GM12875 (cell line): ENCODE measurements around the gene CXorf38.

ENCODE experiments used
- H3K4me3 ChIP-seq: one replicate; pipeline ENCODE4 v1.5.1; 2011; ENCODE audit warnings: low read depth, low read length, control low read depth
- TF ChIP-seq, protein P1 (sequence below): IDR thresholded peaks from 2 replicates; pipeline ENCODE4 v1.5.1; 2011; ENCODE audit warnings: low read depth, mild to moderate bottlenecking, control low read depth, inconsistent platforms, low read length, moderate library complexity, borderline replicate concordance; ENCODE audit not compliant: insufficient read depth

The CXorf38 gene, protein sequence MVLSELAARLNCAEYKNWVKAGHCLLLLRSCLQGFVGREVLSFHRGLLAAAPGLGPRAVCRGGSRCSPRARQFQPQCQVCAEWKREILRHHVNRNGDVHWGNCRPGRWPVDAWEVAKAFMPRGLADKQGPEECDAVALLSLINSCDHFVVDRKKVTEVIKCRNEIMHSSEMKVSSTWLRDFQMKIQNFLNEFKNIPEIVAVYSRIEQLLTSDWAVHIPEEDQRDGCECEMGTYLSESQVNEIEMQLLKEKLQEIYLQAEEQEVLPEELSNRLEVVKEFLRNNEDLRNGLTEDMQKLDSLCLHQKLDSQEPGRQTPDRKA

GRCh38 chrX:40647307-40648197, at the start of gene CXorf38:
Gene CXorf38 (minus strand): TSS chrX:40647561. CDS start chrX:40647520, 41 bp downstream.
- H3K4me3 ChIP-seq = peak within 1 kb of the TSS; percentile 92
- TF ChIP-seq, protein P1, sequence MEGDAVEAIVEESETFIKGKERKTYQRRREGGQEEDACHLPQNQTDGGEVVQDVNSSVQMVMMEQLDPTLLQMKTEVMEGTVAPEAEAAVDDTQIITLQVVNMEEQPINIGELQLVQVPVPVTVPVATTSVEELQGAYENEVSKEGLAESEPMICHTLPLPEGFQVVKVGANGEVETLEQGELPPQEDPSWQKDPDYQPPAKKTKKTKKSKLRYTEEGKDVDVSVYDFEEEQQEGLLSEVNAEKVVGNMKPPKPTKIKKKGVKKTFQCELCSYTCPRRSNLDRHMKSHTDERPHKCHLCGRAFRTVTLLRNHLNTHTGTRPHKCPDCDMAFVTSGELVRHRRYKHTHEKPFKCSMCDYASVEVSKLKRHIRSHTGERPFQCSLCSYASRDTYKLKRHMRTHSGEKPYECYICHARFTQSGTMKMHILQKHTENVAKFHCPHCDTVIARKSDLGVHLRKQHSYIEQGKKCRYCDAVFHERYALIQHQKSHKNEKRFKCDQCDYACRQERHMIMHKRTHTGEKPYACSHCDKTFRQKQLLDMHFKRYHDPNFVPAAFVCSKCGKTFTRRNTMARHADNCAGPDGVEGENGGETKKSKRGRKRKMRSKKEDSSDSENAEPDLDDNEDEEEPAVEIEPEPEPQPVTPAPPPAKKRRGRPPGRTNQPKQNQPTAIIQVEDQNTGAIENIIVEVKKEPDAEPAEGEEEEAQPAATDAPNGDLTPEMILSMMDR = no peak

DNA sequence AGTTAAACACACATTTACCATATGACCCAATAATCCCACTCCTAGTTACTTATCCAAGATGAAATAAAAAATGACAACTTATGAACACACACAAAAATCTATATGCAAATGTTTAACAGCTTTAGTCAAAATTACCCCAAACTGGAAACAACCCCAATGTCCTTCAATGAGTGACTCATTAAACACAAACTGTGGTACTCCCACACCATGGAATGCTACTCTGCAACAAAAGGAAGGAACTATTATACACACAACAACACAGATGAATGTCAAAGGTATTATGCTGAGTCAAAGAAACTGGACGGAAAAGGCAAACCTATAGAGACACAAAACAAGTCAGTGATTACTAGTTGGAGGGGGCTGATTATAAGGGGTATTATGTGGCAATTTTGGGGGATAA, 47.4 kb upstream of the CXorf38 start:
- TF ChIP-seq, protein P1 = no peak
- H3K4me3 ChIP-seq = no peak overlapping the region

DNA sequence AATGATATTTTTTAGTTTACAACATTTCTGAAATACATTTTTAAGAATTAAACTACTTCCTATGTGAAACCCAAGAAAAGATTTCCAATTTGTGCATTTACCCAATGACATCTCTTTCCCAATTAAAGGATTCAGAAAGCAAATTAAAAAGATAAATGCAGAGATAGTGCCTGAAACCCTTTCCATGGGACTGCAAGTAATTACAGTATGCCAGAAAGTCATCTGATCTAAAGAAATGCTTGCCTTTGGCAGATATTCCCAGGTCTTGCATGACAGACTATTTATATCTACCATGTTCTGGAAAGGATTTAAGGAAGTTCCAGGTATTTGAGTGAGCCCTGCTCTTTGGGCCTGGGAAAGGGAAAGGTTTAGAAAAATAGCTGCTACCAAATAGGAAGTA, 41.6 kb upstream of the CXorf38 start:
- H3K4me3 ChIP-seq = no peak overlapping the region
- TF ChIP-seq, protein P1 = no peak

DNA sequence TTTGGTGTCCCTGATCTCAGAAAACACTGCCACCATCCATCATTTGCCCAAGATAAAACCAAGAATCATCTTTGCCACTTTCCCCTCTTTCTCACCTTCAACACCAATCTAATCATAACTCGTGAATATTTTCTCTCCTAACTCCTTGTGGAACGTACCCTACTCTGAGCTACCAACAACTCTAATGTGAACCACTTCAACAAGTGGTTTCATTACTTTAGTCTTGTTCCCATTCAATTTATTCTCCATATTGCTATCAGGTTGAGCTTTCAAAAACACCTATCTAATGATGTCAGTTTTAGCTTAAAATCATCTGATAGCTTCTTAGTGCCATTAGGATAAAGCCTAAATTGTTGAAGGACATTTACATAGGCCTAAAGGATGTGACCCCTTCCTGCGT, 39.8 kb upstream of the CXorf38 start:
- H3K4me3 ChIP-seq = no peak overlapping the region
- TF ChIP-seq, protein P1 = no peak

- TF ChIP-seq, protein P1 = no peak
These were observed 38.1 kb upstream of the CXorf38 start for GRCh38 chrX:40685362-40685918.

DNA sequence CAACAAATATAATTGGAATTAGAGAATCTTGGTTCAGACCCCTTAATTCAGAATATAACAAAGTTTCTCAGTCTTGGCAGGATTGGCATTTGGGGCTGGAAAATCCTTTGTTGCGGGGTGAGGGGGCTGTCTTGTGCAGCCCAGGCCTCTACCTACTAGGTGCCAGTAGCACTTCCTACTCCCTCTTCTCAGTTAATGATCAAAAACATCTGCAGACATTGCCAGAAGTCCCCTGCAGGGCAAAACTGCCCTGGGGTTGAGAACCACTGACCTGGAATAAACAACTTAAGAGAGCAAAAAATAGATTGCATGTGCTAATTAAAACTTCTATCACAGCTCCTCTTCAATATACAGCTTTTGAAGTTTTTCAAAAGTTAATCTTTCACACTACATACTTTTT, 36.7 kb upstream of the CXorf38 start:
- H3K4me3 ChIP-seq = no peak overlapping the region
- TF ChIP-seq, protein P1 = no peak

More at GRCh38 chrX:40685362-40685918, 38.1 kb upstream of the CXorf38 start:
- H3K4me3 ChIP-seq = no peak overlapping the region
